Measurements from ENCODE around the gene SPRTN.

- TF ChIP-seq RAD21 (IDR thresholded peaks at IDR 0.05; ENCODE audit: low read depth) (peak; percentile 80), CTCF (IDR thresholded peaks at IDR 0.05 in 2 of 3, conservative IDR thresholded peaks at IDR 0.05 in 1 of 3; ENCODE audit: borderline replicate concordance in 1 of 3, insufficient read depth in 1 of 3, low read depth in 2 of 3, low read length in 2 of 3) (peak; percentile 70 to 85 (median 80)), ZNF274 (IDR thresholded peaks at IDR 0.05; ENCODE audit: low read depth, low read length) (no peak), CEBPB (IDR thresholded peaks at IDR 0.05; ENCODE audit: low read depth) (no peak), YY1 (IDR thresholded peaks at IDR 0.05; ENCODE audit: extremely low read depth, insufficient replicate concordance, low read depth, low read length) (no peak), POLR2A (IDR thresholded peaks at IDR 0.05; ENCODE audit: borderline replicate concordance, extremely low read depth, insufficient read depth, insufficient read length) (no peak), ATF3 (IDR thresholded peaks at IDR 0.05) (no peak), MAX (IDR thresholded peaks at IDR 0.05) (no peak), REST (IDR thresholded peaks at IDR 0.05; ENCODE audit: low read depth) (no peak), CBX3 (IDR thresholded peaks at IDR 0.05; ENCODE audit: low read depth) (no peak), EZH2 (IDR thresholded peaks at IDR 0.05) (no peak), SIN3A (IDR thresholded peaks at IDR 0.05; ENCODE audit: low read depth) (no peak), ELF1 (IDR thresholded peaks at IDR 0.05; ENCODE audit: borderline replicate concordance, low read depth) (no peak), TCF7L2 (IDR thresholded peaks at IDR 0.05; ENCODE audit: borderline replicate concordance, extremely low read depth, insufficient read depth, insufficient read length) (no peak)
Measured at GRCh38 chr1:231315887-231316286, 22.2 kb upstream of the SPRTN start.
